GM21381 (cell line): ENCODE data around the gene STRN.
"Not testable (repeated sequence)": the region's sequence is repeated elsewhere in the genome, so short reads cannot be mapped to it uniquely, and the experiment has no call there.

Source experiments
- ATAC-seq: cut with Tn5 transposase; IDR thresholded peaks from one replicate; pipeline ENCODE4 v1.9.1; 2021; ENCODE audit warnings: mild to moderate bottlenecking, moderate library complexity; ENCODE audit not compliant: unreplicated experiment

STRN gene

GRCh38 chr2:36964496-36965058 lies 1.8 kb downstream of the STRN start:
- no peak for ATAC-seq

GRCh38 chr2:36963734-36964133 lies 2.6 kb downstream of the STRN start:
- ATAC-seq, result no peak

GRCh38 chr2:36963106-36963505 lies 3.2 kb downstream of the STRN start:
- no peak for ATAC-seq

GRCh38 chr2:36960773-36961172 lies 5.6 kb downstream of the STRN start:
- ATAC-seq, result no peak

- ATAC-seq, result no peak
These were observed 6.2 kb downstream of the STRN start for GRCh38 chr2:36960005-36960675.

- no peak for ATAC-seq
These were observed 11.2 kb downstream of the STRN start for GRCh38 chr2:36954977-36955607.

- no peak for ATAC-seq
These were observed 13.6 kb downstream of the STRN start for GRCh38 chr2:36952748-36953197.

- no peak for ATAC-seq
These were observed 14.8 kb downstream of the STRN start for GRCh38 chr2:36951574-36951973.

GRCh38 chr2:36951027-36951518 lies 15.3 kb downstream of the STRN start:
- no peak for ATAC-seq

GRCh38 chr2:36949845-36950244 lies 16.5 kb downstream of the STRN start:
- no peak for ATAC-seq

- not testable (repeated sequence) for ATAC-seq
These were observed 21.1 kb downstream of the STRN start for GRCh38 chr2:36945240-36945639.

GRCh38 chr2:36941867-36942266 lies 24.5 kb downstream of the STRN start:
- ATAC-seq, result no peak

- not testable (repeated sequence) for ATAC-seq
These were observed 29.8 kb downstream of the STRN start for GRCh38 chr2:36936526-36936925.

- ATAC-seq, result not testable (repeated sequence)
These were observed 34.6 kb downstream of the STRN start for GRCh38 chr2:36931688-36932087.

- ATAC-seq, result not testable (repeated sequence)
These were observed 35.4 kb downstream of the STRN start for GRCh38 chr2:36930787-36931410.

GRCh38 chr2:36926175-36927132 lies 39.9 kb downstream of the STRN start:
- not testable (repeated sequence) for ATAC-seq

GRCh38 chr2:36922629-36923028 lies 43.7 kb downstream of the STRN start:
- not testable (repeated sequence) for ATAC-seq

GRCh38 chr2:36921984-36922383 lies 44.4 kb downstream of the STRN start:
- ATAC-seq, result no peak

- no peak for ATAC-seq
These were observed 47.1 kb downstream of the STRN start for GRCh38 chr2:36919041-36919837.

- ATAC-seq, result no peak
These were observed 48.0 kb downstream of the STRN start for GRCh38 chr2:36918307-36918706.
